Activated T-helper 2 cell treated with anti-CD3 and anti-CD28 coated beads, Interferon-gamma antibody, Interleukin-2, Interleukin-4, amounts not matched to agents 10 μg/mL and 5 μg/mL and 100 μg/mL, durations not matched to agents 14 hours and 24 hours and 36 hours (primary cell): ENCODE data around the gene TMEM171. TPM values are rescaled to one million over a fixed set of nuclear protein-coding genes. Genes with fewer than 3 reads are reported as not detected.
A peak's percentile ranks its signal among the peaks of the same experiment; 100 is the strongest.

Source experiments
- DNase-seq: peaks from one replicate; pipeline ENCODE4 v3.0.0; 2021; ENCODE audit warnings: low spot score
- H3K27ac Mint-ChIP-seq: one replicate; pipeline ENCODE4 v1.8.0; 2021; ENCODE audit warnings: mixed read lengths
- H3K27me3 Mint-ChIP-seq: one replicate; pipeline ENCODE4 v1.8.0; 2021; ENCODE audit warnings: low read depth, mixed read lengths
- H3K36me3 Mint-ChIP-seq: one replicate; pipeline ENCODE4 v1.8.0; 2021; ENCODE audit warnings: low read depth, mixed read lengths
- H3K4me1 Mint-ChIP-seq: one replicate; pipeline ENCODE4 v1.8.0; 2021; ENCODE audit warnings: low read depth, mixed read lengths
- H3K4me3 Mint-ChIP-seq: one replicate; pipeline ENCODE4 v1.8.0; 2021; ENCODE audit warnings: low read depth, mild to moderate bottlenecking, moderate library complexity, mixed read lengths
- H3K9me3 Mint-ChIP-seq: one replicate; pipeline ENCODE4 v1.8.0; 2021; ENCODE audit warnings: mixed read lengths
- intact Hi-C: fragments of 100-400 bp; cut with micrococcal nuclease; formaldehyde crosslinking; loops from one replicate; pipeline ENCODE4 v1.15.1; 2023
- total RNA-seq: library from RNA; stranded (reverse); gene quantifications from 2 replicates; pipeline ENCODE4 v1.2.3, GENCODE V29; 2022

The TMEM171 gene
- total RNA-seq, 1 donor from 2014 or later, result not detected

- Mint-ChIP-seq H3K4me3 (no peak overlapping the region), H3K9me3 (no peaks in the 10 kb centered on the region), H3K36me3 (no peaks in the 10 kb centered on the region), H3K27ac (no peak overlapping the region), H3K27me3 (peaks cover 65% of the 10 kb centered on the region), H3K4me1 (no peaks in the 10 kb centered on the region)
- DNase-seq, result no peak
- intact Hi-C loops, result no loop called here
Measured at GRCh38 chr5:73143716-73144115, 23.3 kb downstream of the TMEM171 start.

DNA sequence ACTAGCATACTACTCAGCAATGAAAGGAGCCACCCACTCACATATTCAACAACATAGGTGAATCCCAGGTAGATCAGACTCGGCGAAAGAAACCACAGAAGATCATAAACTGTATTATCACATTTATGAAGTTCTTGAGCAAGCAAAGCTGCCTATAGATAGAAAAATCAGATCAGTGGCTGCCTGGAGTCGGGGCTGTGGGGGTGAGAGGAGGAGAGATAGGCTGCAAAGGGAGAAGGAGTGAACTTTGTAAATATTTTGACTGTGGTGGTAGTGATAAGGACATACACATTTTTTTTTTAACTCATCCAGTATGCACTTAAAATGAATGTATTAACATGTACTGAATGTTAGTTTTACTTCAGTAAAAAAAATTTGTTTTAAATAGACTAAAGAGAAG, 29.2 kb downstream of the TMEM171 start:
- intact Hi-C loops, result no loop called here
- Mint-ChIP-seq H3K36me3 (no peaks in the 10 kb centered on the region), H3K27me3 (peaks cover 83% of the 10 kb centered on the region), H3K9me3 (no peaks in the 10 kb centered on the region), H3K4me3 (no peak overlapping the region), H3K27ac (no peak overlapping the region), H3K4me1 (no peaks in the 10 kb centered on the region)
- no peak for DNase-seq

GRCh38 chr5:73150876-73151275, 30.5 kb downstream of the TMEM171 start:
- Mint-ChIP-seq H3K4me1 (no peaks in the 10 kb centered on the region), H3K4me3 (no peak overlapping the region), H3K9me3 (no peaks in the 10 kb centered on the region), H3K27ac (no peak overlapping the region), H3K36me3 (no peaks in the 10 kb centered on the region), H3K27me3 (peaks cover 83% of the 10 kb centered on the region)
- intact Hi-C loops, result no loop called here
- no peak for DNase-seq

GRCh38 chr5:73151766-73152410, 31.5 kb downstream of the TMEM171 start:
- Mint-ChIP-seq H3K9me3 (no peaks in the 10 kb centered on the region), H3K36me3 (no peaks in the 10 kb centered on the region), H3K27ac (no peak overlapping the region), H3K27me3 (peaks cover 85% of the 10 kb centered on the region), H3K4me3 (no peak overlapping the region), H3K4me1 (no peaks in the 10 kb centered on the region)
- no peak for DNase-seq
- intact Hi-C loops, result no loop called here

DNA sequence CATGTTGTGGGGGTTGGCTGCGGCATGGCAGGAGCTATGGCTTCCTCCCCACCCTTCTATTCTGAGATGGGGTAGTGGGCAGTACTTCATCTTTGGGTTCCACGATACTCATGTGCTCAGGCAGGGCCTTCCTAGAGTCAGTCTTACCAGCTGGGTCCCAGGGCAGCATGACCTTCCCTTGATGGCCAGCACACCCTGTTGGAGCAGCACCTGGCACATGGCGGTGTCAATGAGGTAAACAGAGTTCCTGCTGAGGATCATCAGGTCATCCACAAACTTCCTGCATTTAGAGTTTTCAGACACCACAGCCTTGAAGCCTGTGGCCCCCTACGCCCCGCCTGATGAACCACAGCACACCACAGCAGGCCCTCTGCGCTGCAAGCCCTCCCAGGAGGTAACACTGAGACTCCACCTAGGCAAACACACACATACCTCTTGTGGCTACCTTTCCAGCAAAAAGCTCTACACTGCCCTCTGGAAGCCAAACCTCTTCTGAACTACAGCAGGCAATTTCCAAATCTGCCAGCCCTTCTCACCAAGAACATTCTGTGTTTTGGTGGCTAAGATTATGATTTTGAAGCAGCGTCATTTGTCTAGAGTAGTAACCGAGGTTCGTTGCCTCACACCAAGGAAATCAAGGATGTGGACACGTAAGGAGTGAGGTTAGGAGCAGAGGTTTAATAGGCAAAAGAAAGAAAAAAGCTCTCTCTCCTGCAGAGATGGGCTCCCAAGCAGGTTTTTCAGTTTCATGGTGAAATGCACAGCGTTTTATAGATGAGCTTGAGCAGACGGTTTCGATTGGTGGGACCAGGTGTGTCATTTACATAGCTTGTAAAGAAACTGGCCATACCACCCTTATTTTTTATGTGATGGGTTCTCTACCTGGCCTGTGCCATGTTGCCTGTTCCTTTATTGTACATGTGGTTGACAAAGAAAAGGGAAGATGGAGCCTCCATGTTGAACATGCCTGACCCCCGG, 32.3 kb downstream of the TMEM171 start:
- H3K4me1 Mint-ChIP-seq, result no peaks in the 10 kb centered on the region
- no peaks in the 10 kb centered on the region for H3K9me3 Mint-ChIP-seq
- H3K27me3 Mint-ChIP-seq, result peaks cover 85% of the 10 kb centered on the region
- H3K27ac Mint-ChIP-seq, result no peak overlapping the region
- DNase-seq, result no peak
- intact Hi-C loops, result no loop called here
- H3K4me3 Mint-ChIP-seq, result no peak overlapping the region
- H3K36me3 Mint-ChIP-seq, result no peaks in the 10 kb centered on the region

DNA sequence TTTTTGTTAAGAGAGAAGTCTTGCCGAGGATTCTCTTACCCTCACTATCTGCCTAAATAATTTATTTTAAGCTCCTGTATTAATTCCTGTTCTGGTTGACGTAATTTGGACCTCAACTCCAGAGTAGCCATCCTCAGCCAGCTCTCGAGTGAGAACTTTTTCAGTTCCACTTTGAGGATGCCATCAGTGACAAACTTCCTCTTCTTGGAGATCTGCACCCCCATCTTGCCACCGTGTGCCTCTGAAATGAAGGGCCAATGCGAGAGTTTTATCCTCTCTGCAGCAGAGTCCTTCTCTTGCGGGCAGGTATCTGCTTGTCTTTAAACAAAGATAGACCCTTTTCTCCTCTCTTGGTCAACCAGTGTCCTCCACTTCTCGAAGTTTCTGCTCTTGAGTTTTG, 33.1 kb downstream of the TMEM171 start:
- no peaks in the 10 kb centered on the region for H3K9me3 Mint-ChIP-seq
- no peak overlapping the region for H3K27ac Mint-ChIP-seq
- no peaks in the 10 kb centered on the region for H3K36me3 Mint-ChIP-seq
- no peaks in the 10 kb centered on the region for H3K4me1 Mint-ChIP-seq
- no peak overlapping the region for H3K4me3 Mint-ChIP-seq
- intact Hi-C loops, result no loop called here
- DNase-seq, result no peak
- peaks cover 90% of the 10 kb centered on the region for H3K27me3 Mint-ChIP-seq

- H3K4me1 Mint-ChIP-seq, result peaks cover under 1% of the 10 kb centered on the region
- no peak for DNase-seq
- no peaks in the 10 kb centered on the region for H3K9me3 Mint-ChIP-seq
- peaks cover 89% of the 10 kb centered on the region for H3K27me3 Mint-ChIP-seq
- intact Hi-C loops, result no loop called here
- H3K4me3 Mint-ChIP-seq, result no peak overlapping the region
- no peak overlapping the region for H3K27ac Mint-ChIP-seq
- no peaks in the 10 kb centered on the region for H3K36me3 Mint-ChIP-seq
Measured at GRCh38 chr5:73154208-73155006, 34.0 kb downstream of the TMEM171 start.

- H3K36me3 Mint-ChIP-seq, result no peaks in the 10 kb centered on the region
- H3K27me3 Mint-ChIP-seq, result peaks cover 82% of the 10 kb centered on the region
- H3K4me1 Mint-ChIP-seq, result peaks cover 11% of the 10 kb centered on the region
- H3K27ac Mint-ChIP-seq, result no peak overlapping the region
- no peaks in the 10 kb centered on the region for H3K9me3 Mint-ChIP-seq
- no peak for DNase-seq
- intact Hi-C loops, result no loop called here
- H3K4me3 Mint-ChIP-seq, result no peak overlapping the region
Measured at GRCh38 chr5:73155271-73156222, 35.2 kb downstream of the TMEM171 start.

DNA sequence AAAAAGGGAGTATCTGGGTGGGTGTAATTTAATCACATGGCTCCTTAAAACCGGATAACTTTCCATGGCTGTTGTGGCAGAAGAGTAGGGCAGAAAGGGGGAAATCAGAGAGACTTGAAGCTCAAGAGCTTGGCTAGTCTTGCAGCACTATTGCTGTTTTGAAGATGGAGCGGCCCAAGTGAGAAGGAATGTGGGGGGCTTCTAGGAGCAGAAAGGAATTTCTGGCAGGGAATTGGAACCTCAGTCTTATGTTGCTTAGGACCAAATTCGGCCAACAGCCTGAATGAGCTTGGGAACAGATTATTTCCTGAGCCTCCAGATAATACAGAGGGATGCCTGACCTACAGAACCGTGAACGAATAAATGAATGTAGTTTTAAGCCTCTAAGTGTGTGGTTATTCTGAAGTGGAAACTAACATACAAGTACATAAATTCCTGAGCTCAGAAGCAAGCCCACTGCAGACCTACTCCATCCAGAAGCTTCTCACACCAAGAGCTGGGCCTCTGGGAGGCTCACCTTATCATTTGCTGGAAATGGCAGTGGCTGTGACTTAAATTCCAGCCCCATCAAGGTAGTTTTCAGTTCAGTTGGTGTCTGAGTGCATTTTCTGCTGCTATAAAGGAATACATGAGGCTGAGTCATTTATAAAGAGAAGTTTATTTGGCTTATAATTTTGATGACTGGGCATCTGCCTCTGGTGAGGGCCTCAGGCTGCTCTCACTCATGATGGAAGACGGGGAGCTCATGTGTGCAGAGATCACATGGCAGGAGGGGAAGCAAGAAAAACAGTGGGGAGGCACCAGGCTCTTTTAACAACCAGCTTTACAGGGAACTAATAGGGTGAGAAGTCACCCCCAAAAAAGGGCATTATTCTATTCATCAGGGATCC, 37.3 kb downstream of the TMEM171 start:
- H3K4me1 Mint-ChIP-seq, result peaks cover 18% of the 10 kb centered on the region
- H3K36me3 Mint-ChIP-seq, result no peaks in the 10 kb centered on the region
- no peak overlapping the region for H3K27ac Mint-ChIP-seq
- no peaks in the 10 kb centered on the region for H3K9me3 Mint-ChIP-seq
- peaks cover 74% of the 10 kb centered on the region for H3K27me3 Mint-ChIP-seq
- intact Hi-C loops, result no loop called here
- DNase-seq, result no peak
- no peak overlapping the region for H3K4me3 Mint-ChIP-seq

- Mint-ChIP-seq H3K4me3 (no peak overlapping the region), H3K27me3 (peaks cover 74% of the 10 kb centered on the region), H3K27ac (no peak overlapping the region), H3K9me3 (no peaks in the 10 kb centered on the region), H3K36me3 (no peaks in the 10 kb centered on the region), H3K4me1 (peaks cover 18% of the 10 kb centered on the region)
- intact Hi-C loops, result no loop called here
- DNase-seq, result no peak
Measured at GRCh38 chr5:73158313-73158712, 37.9 kb downstream of the TMEM171 start.

GRCh38 chr5:73160239-73160671, 39.9 kb downstream of the TMEM171 start:
- Mint-ChIP-seq H3K27me3 (peaks cover 68% of the 10 kb centered on the region), H3K4me3 (no peak overlapping the region), H3K27ac (no peak overlapping the region), H3K4me1 (peaks cover 18% of the 10 kb centered on the region), H3K9me3 (no peaks in the 10 kb centered on the region), H3K36me3 (no peaks in the 10 kb centered on the region)
- intact Hi-C loops, result loop anchor here (1.0 to 5.0 kb wide), 2 partner anchors 53 to 203 kb away; partner anchors contain the start of gene FCHO2
- peak; percentile 57 for DNase-seq
